Upper lobe of right lung (tissue), 1 donor: ENCODE measurements around the gene ARHGAP44. TPM values are rescaled to one million over a fixed set of nuclear protein-coding genes. Genes with fewer than 3 reads are reported as not detected.

ENCODE experiments used
- ATAC-seq: fragments of 200-7000 bp; cut with Tn5 transposase; one replicate; pipeline ENCODE4 v1.9.1; 2020; ENCODE audit warnings: mild to moderate bottlenecking, moderate library complexity
- DNase-seq: peaks from one replicate; pipeline ENCODE4 v3.0.0-alpha.2; 2020
- H3K27ac ChIP-seq: fragments of 200-600 bp; one replicate; pipeline ENCODE4 v1.8.0; 2022
- H3K27me3 ChIP-seq: fragments of 200-600 bp; one replicate; pipeline ENCODE4 v1.8.0; 2022; ENCODE audit warnings: mild to moderate bottlenecking
- H3K36me3 ChIP-seq: fragments of 200-600 bp; one replicate; pipeline ENCODE4 v1.8.0; 2022
- H3K4me1 ChIP-seq: fragments of 200-600 bp; one replicate; pipeline ENCODE4 v1.8.0; 2022
- H3K4me3 ChIP-seq: fragments of 200-600 bp; one replicate; pipeline ENCODE4 v1.8.0; 2022; ENCODE audit warnings: mild to moderate bottlenecking
- H3K9me3 ChIP-seq: fragments of 200-600 bp; one replicate; pipeline ENCODE4 v1.8.0; 2022
- intact Hi-C: fragments of 100-400 bp; cut with DNase I; formaldehyde crosslinking; loops from one replicate; pipeline ENCODE4 v1.11.0; 2022
- total RNA-seq: library from RNA; stranded (reverse); fragmentation: NEBNext Ultra II Directional; extraction: Animal tissue kit (Norgen Biotek cat#: 25700); gene quantifications from one replicate; pipeline ENCODE4 v1.2.1, GENCODE V29; 2021
- TF ChIP-seq, protein P1 (sequence below): fragments of 200-600 bp; IDR thresholded peaks from one replicate; pipeline ENCODE4 v1.8.0; 2022; ENCODE audit warnings: antibody characterized with exemption
- donor health status: DM: no; HTN: yes; CAD: no; lungs with severe emphysema.

Gene ARHGAP44
- total RNA-seq, 1 donor from 2014 or later: 41.2 TPM

GRCh38 chr17:13008461-13008860 lies 219.2 kb downstream of the ARHGAP44 start:
- DNase-seq: no peak

GRCh38 chr17:13010959-13011358 lies 221.7 kb downstream of the ARHGAP44 start:
- intact Hi-C loops: no loop called here
- Histone ChIP-seq H3K4me1 (peaks cover 1% of the 10 kb centered on the region), H3K36me3 (peaks cover 100% of the 10 kb centered on the region), H3K27me3 (no peaks in the 10 kb centered on the region), H3K4me3 (no peak overlapping the region), H3K27ac (no peak overlapping the region), H3K9me3 (no peaks in the 10 kb centered on the region)
- TF ChIP-seq, protein P1, sequence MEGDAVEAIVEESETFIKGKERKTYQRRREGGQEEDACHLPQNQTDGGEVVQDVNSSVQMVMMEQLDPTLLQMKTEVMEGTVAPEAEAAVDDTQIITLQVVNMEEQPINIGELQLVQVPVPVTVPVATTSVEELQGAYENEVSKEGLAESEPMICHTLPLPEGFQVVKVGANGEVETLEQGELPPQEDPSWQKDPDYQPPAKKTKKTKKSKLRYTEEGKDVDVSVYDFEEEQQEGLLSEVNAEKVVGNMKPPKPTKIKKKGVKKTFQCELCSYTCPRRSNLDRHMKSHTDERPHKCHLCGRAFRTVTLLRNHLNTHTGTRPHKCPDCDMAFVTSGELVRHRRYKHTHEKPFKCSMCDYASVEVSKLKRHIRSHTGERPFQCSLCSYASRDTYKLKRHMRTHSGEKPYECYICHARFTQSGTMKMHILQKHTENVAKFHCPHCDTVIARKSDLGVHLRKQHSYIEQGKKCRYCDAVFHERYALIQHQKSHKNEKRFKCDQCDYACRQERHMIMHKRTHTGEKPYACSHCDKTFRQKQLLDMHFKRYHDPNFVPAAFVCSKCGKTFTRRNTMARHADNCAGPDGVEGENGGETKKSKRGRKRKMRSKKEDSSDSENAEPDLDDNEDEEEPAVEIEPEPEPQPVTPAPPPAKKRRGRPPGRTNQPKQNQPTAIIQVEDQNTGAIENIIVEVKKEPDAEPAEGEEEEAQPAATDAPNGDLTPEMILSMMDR: no peak
- DNase-seq (no peak), ATAC-seq (no peak)

More at GRCh38 chr17:13008461-13008860, 219.2 kb downstream of the ARHGAP44 start:
- Histone ChIP-seq H3K27ac (no peak overlapping the region), H3K36me3 (peaks cover 100% of the 10 kb centered on the region), H3K9me3 (no peaks in the 10 kb centered on the region), H3K4me1 (no peaks in the 10 kb centered on the region), H3K27me3 (no peaks in the 10 kb centered on the region), H3K4me3 (no peak overlapping the region)
- TF ChIP-seq, protein P1: no peak
- ATAC-seq: no peak
- intact Hi-C loops: no loop called here

- DNase-seq (no peak), ATAC-seq (no peak)
- no peaks in the 10 kb centered on the region for H3K9me3 ChIP-seq
- TF ChIP-seq, protein P1: no peak
- no peak overlapping the region for H3K27ac ChIP-seq
- no peak overlapping the region for H3K4me3 ChIP-seq
- H3K36me3 ChIP-seq: peaks cover 65% of the 10 kb centered on the region
- H3K4me1 ChIP-seq: peaks cover 12% of the 10 kb centered on the region
- no peaks in the 10 kb centered on the region for H3K27me3 ChIP-seq
- intact Hi-C loops: no loop called here
Measured at GRCh38 chr17:13014801-13015200, 225.5 kb downstream of the ARHGAP44 start.

- Histone ChIP-seq H3K4me3 (peak overlapping the region; percentile 91), H3K9me3 (no peaks in the 10 kb centered on the region), H3K27ac (peak overlapping the region; percentile 86), H3K36me3 (peaks cover 43% of the 10 kb centered on the region), H3K4me1 (peaks cover 12% of the 10 kb centered on the region), H3K27me3 (no peaks in the 10 kb centered on the region)
- TF ChIP-seq, protein P1: no peak
- ATAC-seq (peak; percentile 34), DNase-seq (no peak)
- intact Hi-C loops: no loop called here
Measured at GRCh38 chr17:13016881-13017654, 227.8 kb downstream of the ARHGAP44 start.

- peak; percentile 99 for ATAC-seq
- H3K4me3 ChIP-seq: peak within 1 kb of the TSS; percentile 91
- peak within 1 kb of the TSS; percentile 86 for H3K27ac ChIP-seq
- no peaks in the 10 kb centered on the region for H3K9me3 ChIP-seq
- peak; percentile 98 for DNase-seq
- peaks cover 35% of the 10 kb centered on the region for H3K36me3 ChIP-seq
- H3K27me3 ChIP-seq: no peaks in the 10 kb centered on the region
- peaks cover 12% of the 10 kb centered on the region for H3K4me1 ChIP-seq
- intact Hi-C loops: no loop called here
- TF ChIP-seq, protein P1: peak; percentile 15
Measured at GRCh38 chr17:13017655-13018459, 228.6 kb downstream of the ARHGAP44 start, which contains the start of gene ELAC2. ELAC2 (minus strand) TSS chr17:13018027; CDS start chr17:13017947, 80 bp downstream.
